K562 (cell line): Measurements from ENCODE around the gene ZNF26. TPM values are rescaled to one million over a fixed set of nuclear protein-coding genes. Genes with fewer than 3 reads are reported as not detected.

Experiments used
- ATAC-seq: fragments of 200-7000 bp; cut with Tn5 transposase; 3 replicates; pipeline ENCODE4 v1.9.1; 2020; ENCODE audit warnings: moderate library complexity
- BruUV-seq: library from RNA; stranded (reverse); fragments of 400-500 nt; replicated peaks from 2 replicates; lab custom pipeline; 2021; lab: Mats Ljungman, UMichigan
- CTCF ChIA-PET: fragments of 300-600 bp; formaldehyde crosslinking; extraction: SDS; loops from one replicate; lab custom pipeline; 2021; ENCODE audit warnings: low intra/inter-chr PET ratio; lab: Yijun Ruan, JAX
- POLR2A ChIA-PET: fragments of 300-600, 350-650 bp; sonication (Branson Sonifier 250); formaldehyde crosslinking; extraction: SDS; loops from one replicate; lab custom pipeline; 2021; ENCODE audit warnings: antibody characterized with exemption, inconsistent platforms; lab: Yijun Ruan, JAX
- DNase-seq, 4 experiments: peaks; one replicate each; pipeline versions ENCODE4 v3.0.0 to v3.0.0-alpha.2; 2011 to 2018; ENCODE audit warnings: low spot score in 3 of 4, mixed read lengths in 3 of 4; ENCODE audit errors: extremely low read depth in 1 of 4
- FAIRE-seq: peaks from 2 replicates; lab custom pipeline; 2011; peaks lifted over from hg19 to GRCh38; lab: Jason Lieb, UNC
- H2AFZ ChIP-seq: 2 replicates; pipeline ENCODE4 v1.6.0; 2011; ENCODE audit warnings: low read depth, low read length, control low read depth, inconsistent platforms
- H3K27ac ChIP-seq: fragments of 200-600 bp; 3 replicates; pipeline ENCODE4 v1.8.0; 2011; ENCODE audit warnings: low read depth, mild to moderate bottlenecking, control low read depth, inconsistent platforms, low read length, moderate library complexity, mixed read lengths; ENCODE audit errors: extremely low read depth
- H3K27me3 ChIP-seq, 2 experiments: fragments of 300-600 bp in 1 of 2; 2 replicates in 1 of 2; 3 replicates in 1 of 2; pipeline versions ENCODE4 v1.6.0 to v1.8.0; 2011; ENCODE audit warnings: inconsistent platforms in 2 of 2, low read length in 2 of 2, mild to moderate bottlenecking in 1 of 2, mixed read lengths in 1 of 2, moderate library complexity in 1 of 2; ENCODE audit not compliant: control insufficient read depth in 2 of 2, insufficient read depth in 2 of 2
- H3K36me3 ChIP-seq: fragments of 300-600 bp; 3 replicates; pipeline ENCODE4 v1.8.0; 2011; ENCODE audit warnings: mild to moderate bottlenecking, low read length, inconsistent platforms; ENCODE audit not compliant: control insufficient read depth, insufficient read depth
- H3K4me1 ChIP-seq, 2 experiments: fragments of 200-600 bp in 1 of 2; replicated peaks in 1 of 2; 2 replicates in 1 of 2; 3 replicates in 1 of 2; pipeline versions ENCODE4 v1.5.1 to v1.8.0; 2011; ENCODE audit warnings: inconsistent platforms in 2 of 2, low read length in 2 of 2, mild to moderate bottlenecking in 1 of 2, mixed read lengths in 1 of 2, moderate library complexity in 1 of 2; ENCODE audit not compliant: control insufficient read depth in 2 of 2, insufficient read depth in 2 of 2
- H3K4me2 ChIP-seq: 2 replicates; pipeline ENCODE4 v1.6.1; 2011; ENCODE audit warnings: low read length, control low read depth, inconsistent platforms, mixed read lengths; ENCODE audit not compliant: insufficient read depth
- H3K4me3 ChIP-seq: fragments of 200-600 bp; sonication (generic), shearing (Covaris generic); 2 replicates; pipeline ENCODE4 v1.5.1; 2016; ENCODE audit warnings: control low read depth, inconsistent platforms
- H3K79me2 ChIP-seq: fragments of 200-600 bp; 3 replicates; pipeline ENCODE4 v1.8.0; 2011; ENCODE audit warnings: low read length, inconsistent platforms; ENCODE audit not compliant: control insufficient read depth, insufficient read depth
- H3K9ac ChIP-seq, 2 experiments: 2 replicates each; pipeline versions ENCODE4 v1.6.0 to v1.6.1; 2011; ENCODE audit warnings: low read depth in 2 of 2, low read length in 2 of 2, control low read depth in 1 of 2, inconsistent platforms in 1 of 2, mild to moderate bottlenecking in 1 of 2, mixed read lengths in 1 of 2; ENCODE audit not compliant: insufficient read depth in 1 of 2
- H3K9me1 ChIP-seq: one replicate; pipeline ENCODE4 v1.6.0; 2011; ENCODE audit warnings: inconsistent platforms, mild to moderate bottlenecking, low read length, moderate library complexity; ENCODE audit not compliant: control insufficient read depth, insufficient read depth
- H3K9me3 ChIP-seq: replicated peaks from 2 replicates; pipeline ENCODE4 v1.5.1; 2011; ENCODE audit warnings: low read depth, low read length, inconsistent platforms; ENCODE audit not compliant: control insufficient read depth, insufficient read depth
- H4K20me1 ChIP-seq: replicated peaks from 2 replicates; pipeline ENCODE4 v1.6.1; 2011; ENCODE audit warnings: low read length, inconsistent platforms, mixed read lengths; ENCODE audit not compliant: control insufficient read depth, insufficient read depth
- BRF1 ChIP-seq: IDR thresholded peaks from 3 replicates; pipeline ENCODE4 v1.6.1; 2011; ENCODE audit warnings: borderline replicate concordance, mild to moderate bottlenecking; ENCODE audit not compliant: insufficient read length; ENCODE audit errors: extremely low read depth
- CEBPB ChIP-seq: fragments of 450-650 bp; IDR thresholded peaks from 2 replicates; pipeline ENCODE4 v1.6.1; 2016; ENCODE audit warnings: missing genetic modification characterization, missing compliant biosample characterization
- CHD1 ChIP-seq: fragments of 200-600 bp; sonication (generic); IDR thresholded peaks from one replicate; pipeline ENCODE4 v1.6.1; 2012; ENCODE audit warnings: mild to moderate bottlenecking, moderate library complexity, low read length, inconsistent platforms
- EP300 ChIP-seq: IDR thresholded peaks from 2 replicates; pipeline ENCODE4 v1.6.1; 2012; ENCODE audit warnings: low read length, improper control_type of control experiment
- FIP1L1 ChIP-seq: fragments of 200-400 bp; formaldehyde crosslinking; IDR thresholded peaks from 2 replicates; pipeline ENCODE4 v1.6.1; 2018; ENCODE audit warnings: mild to moderate bottlenecking, low read depth, low read length; ENCODE audit not compliant: poor library complexity, severe bottlenecking
- FOS ChIP-seq: IDR thresholded peaks from 3 replicates; pipeline ENCODE4 v1.6.1; 2011; ENCODE audit not compliant: insufficient read length; ENCODE audit errors: extremely low read depth
- FOXA1 ChIP-seq: fragments of 450-650 bp; IDR thresholded peaks from 2 replicates; pipeline ENCODE4 v1.6.1; 2016; ENCODE audit warnings: mild to moderate bottlenecking, borderline replicate concordance
- GATAD2A ChIP-seq: fragments of 450-650 bp; IDR thresholded peaks from 2 replicates; pipeline ENCODE4 v1.6.1; 2017
- KAT8 ChIP-seq: fragments of 450-650 bp; IDR thresholded peaks from 2 replicates; pipeline ENCODE4 v1.6.1; 2016; ENCODE audit warnings: low read depth, mild to moderate bottlenecking
- MCM2 ChIP-seq: fragments of 450-650 bp; IDR thresholded peaks from 2 replicates; pipeline ENCODE4 v1.6.1; 2017; ENCODE audit warnings: low read depth, mild to moderate bottlenecking
- MEF2A ChIP-seq: IDR thresholded peaks from 2 replicates; pipeline ENCODE4 v1.6.1; 2011; ENCODE audit warnings: low read depth, mild to moderate bottlenecking, low read length, moderate library complexity; ENCODE audit not compliant: control insufficient read depth
- NFATC3 ChIP-seq: fragments of 450-650 bp; IDR thresholded peaks from 2 replicates; pipeline ENCODE4 v1.6.1; 2017; ENCODE audit warnings: mild to moderate bottlenecking
- PHB2 ChIP-seq: fragments of 450-650 bp; IDR thresholded peaks from 2 replicates; pipeline ENCODE4 v1.6.1; 2017; ENCODE audit warnings: low read depth
- RBM25 ChIP-seq: fragments of 200-400 bp; formaldehyde crosslinking; IDR thresholded peaks from 2 replicates; pipeline ENCODE4 v1.6.1; 2018; ENCODE audit warnings: low read length, low read depth, moderate library complexity; ENCODE audit not compliant: severe bottlenecking
- SIRT6 ChIP-seq: IDR thresholded peaks from one replicate; pipeline ENCODE4 v1.6.1; 2012; ENCODE audit warnings: low read depth, mild to moderate bottlenecking, control low read depth, inconsistent platforms, low read length, moderate library complexity
- SRSF7 ChIP-seq: fragments of 200-400 bp; formaldehyde crosslinking; optimal IDR thresholded peaks from 2 replicates; pipeline ENCODE3; 2017; ENCODE audit warnings: mild to moderate bottlenecking, low read depth, low read length
- ZNF239 ChIP-seq: fragments of 250-450 bp; sonication (Bioruptor Pico); IDR thresholded peaks from 2 replicates; pipeline ENCODE4 v1.4.0; 2020; ENCODE audit warnings: mild to moderate bottlenecking
- ZNF316 ChIP-seq: fragments of 450-650 bp; IDR thresholded peaks from 2 replicates; pipeline ENCODE4 v1.6.1; 2016
- WGBS: fragments of 100-300 bp; shearing (Covaris generic); methylation state at CpG from one replicate; pipeline ENCODE4 v1.1.6; 2016; ENCODE audit warnings: low coverage, mixed read lengths; ENCODE audit not compliant: insufficient coverage; ENCODE audit errors: missing lambda C conversion rate; 5-methylcytosine and 5-hydroxymethylcytosine counted together
- in situ Hi-C: fragments of 300-500 bp; cut with MboI; formaldehyde crosslinking; loops from 4 replicates; pipeline ENCODE4 v1.15.0; 2018; ENCODE audit warnings: inconsistent platforms, mixed read lengths
- intact Hi-C: fragments of 100-400 bp; cut with micrococcal nuclease; formaldehyde crosslinking; loops from 2 replicates; pipeline ENCODE4 v1.14.2; 2022
- polyA plus RNA-seq, 8 experiments: library from polyadenylated mRNA; depleted of rRNA in 4 of 8; stranded (reverse) in 5 of 8; unstranded in 3 of 8; fragments of >200 nt; fragmentation: Nextera tagmentation in 2 of 8; fragmentation: Illumina TruSeq in 1 of 8; extraction: Ambion mirVana in 2 of 8; extraction: Trizol in 1 of 8; gene quantifications; 2 replicates each; pipeline versions ENCODE4 v1.2.1 to v1.2.3, GENCODE V29; 2011 to 2014; ENCODE audit warnings: inconsistent platforms in 1 of 8, missing spikeins in 1 of 8
- total RNA-seq, 7 experiments: library from RNA; depleted of rRNA in 6 of 7; stranded (reverse); fragments of >200 nt in 6 of 7; fragmentation: Illumina TruSeq in 2 of 7; extraction: Trizol in 2 of 7; gene quantifications; 2 replicates each; pipeline versions ENCODE4 v1.2.1 to v1.2.3, GENCODE V29; 2011 to 2021; ENCODE audit warnings: low replicate concordance in 1 of 7
- TF ChIP-seq, protein P1 (sequence below): fragments of 450-650 bp; IDR thresholded peaks from 2 replicates; pipeline ENCODE4 v1.6.1; 2017; ENCODE audit warnings: antibody characterized with exemption
- TF ChIP-seq, protein P2 (sequence below): fragments of 450-650 bp; conservative IDR thresholded peaks from 2 replicates; pipeline ENCODE4 v1.6.1; 2016; ENCODE audit warnings: missing genetic modification characterization, low read depth, mild to moderate bottlenecking, missing compliant biosample characterization, moderate library complexity
- TF ChIP-seq, protein P3 (sequence below): fragments of 250-450 bp; sonication (Bioruptor Pico); IDR thresholded peaks from 2 replicates; pipeline ENCODE4 v1.5.0; 2021

The ZNF26 gene
- total and polyA plus RNA-seq, 9 of the 15 experiments (the other 6 are each of a cell fraction or from before 2014, with no cell fraction given) = 1.2 to 14.1 (median 8.0) TPM

DNA sequence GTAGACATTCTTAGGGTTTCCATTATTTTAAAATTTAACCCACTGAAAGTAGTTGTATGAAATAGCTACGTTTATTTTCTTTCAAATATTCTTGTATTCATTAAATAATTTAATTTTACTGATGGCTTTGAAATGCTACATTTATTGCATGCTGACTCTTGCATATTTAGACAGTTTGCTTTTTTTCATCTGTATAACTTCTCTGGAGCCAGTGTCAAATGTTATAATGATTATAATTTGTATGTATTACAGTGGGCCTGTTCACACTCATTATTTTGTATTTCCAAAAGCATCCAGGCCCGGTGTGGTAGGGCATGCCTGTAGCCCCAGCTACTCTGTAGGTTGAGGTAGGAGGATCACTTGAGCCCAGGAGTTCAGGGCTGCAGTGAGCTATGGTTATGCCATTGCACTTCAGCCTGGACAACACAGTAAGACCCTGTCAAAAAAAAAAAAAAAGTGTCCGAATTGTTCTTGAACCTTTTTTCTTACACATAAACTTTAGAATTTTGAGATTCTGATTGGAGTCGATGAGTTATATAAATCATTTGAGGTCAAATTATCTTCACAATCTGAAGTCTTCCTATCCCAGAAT lies 52.0 kb downstream of the ZNF26 start (continued):
- TF ChIP-seq BRF1 (no peak), RBM25 (peak; percentile 44), ZNF316 (peak; percentile 23; the same call in 1 of the 2 replicates), FIP1L1 (no peak)

DNA sequence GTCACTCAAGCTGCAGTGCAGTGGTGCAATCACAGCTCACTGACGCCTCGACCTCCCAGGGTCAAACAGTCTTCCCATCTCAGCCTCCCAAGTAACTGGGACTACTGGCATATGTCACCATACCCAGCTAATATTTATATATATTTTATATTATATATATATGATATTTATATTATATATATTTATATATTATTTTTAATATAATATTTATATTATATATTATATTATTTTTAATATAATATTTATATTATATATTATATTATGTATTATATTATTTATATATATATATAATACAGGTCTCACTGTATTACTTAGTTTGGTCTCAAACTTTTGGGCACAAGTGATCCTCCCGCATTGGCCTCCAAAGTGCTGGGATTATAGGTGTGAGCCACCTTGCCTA lies 60.5 kb downstream of the ZNF26 start:
- no TSS peak for BruUV-seq
- ATAC-seq = no peak
- CTCF ChIA-PET = no interaction called here
- intact Hi-C loops (no loop called here), in situ Hi-C loops (no loop called here)
- Histone ChIP-seq H3K4me1 (no peaks in the 10 kb centered on the region), H3K9me3 (peaks cover 17% of the 10 kb centered on the region), H2AFZ (no peak overlapping the region), H3K27me3 (no peaks in the 10 kb centered on the region), H3K9me1 (no peaks in the 10 kb centered on the region), H3K4me3 (no peak overlapping the region), H3K9ac (no peak overlapping the region), H3K36me3 (peaks cover 59% of the 10 kb centered on the region), H3K4me2 (no peak overlapping the region), H3K27ac (no peak overlapping the region), H3K79me2 (no peaks in the 10 kb centered on the region), H4K20me1 (no peaks in the 10 kb centered on the region)
- no peak for DNase-seq
- WGBS = 96% methylated on average over 3 of the region's 3 CpGs
- no peak for FAIRE-seq
- POLR2A ChIA-PET = interaction anchor here (1.0 kb wide), 1 partner anchor 8 kb away, joined by 3 read pairs; no protein-coding TSS in a partner anchor
- TF ChIP-seq, protein P1, sequence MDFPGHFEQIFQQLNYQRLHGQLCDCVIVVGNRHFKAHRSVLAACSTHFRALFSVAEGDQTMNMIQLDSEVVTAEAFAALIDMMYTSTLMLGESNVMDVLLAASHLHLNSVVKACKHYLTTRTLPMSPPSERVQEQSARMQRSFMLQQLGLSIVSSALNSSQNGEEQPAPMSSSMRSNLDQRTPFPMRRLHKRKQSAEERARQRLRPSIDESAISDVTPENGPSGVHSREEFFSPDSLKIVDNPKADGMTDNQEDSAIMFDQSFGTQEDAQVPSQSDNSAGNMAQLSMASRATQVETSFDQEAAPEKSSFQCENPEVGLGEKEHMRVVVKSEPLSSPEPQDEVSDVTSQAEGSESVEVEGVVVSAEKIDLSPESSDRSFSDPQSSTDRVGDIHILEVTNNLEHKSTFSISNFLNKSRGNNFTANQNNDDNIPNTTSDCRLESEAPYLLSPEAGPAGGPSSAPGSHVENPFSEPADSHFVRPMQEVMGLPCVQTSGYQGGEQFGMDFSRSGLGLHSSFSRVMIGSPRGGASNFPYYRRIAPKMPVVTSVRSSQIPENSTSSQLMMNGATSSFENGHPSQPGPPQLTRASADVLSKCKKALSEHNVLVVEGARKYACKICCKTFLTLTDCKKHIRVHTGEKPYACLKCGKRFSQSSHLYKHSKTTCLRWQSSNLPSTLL = no peak
- TF ChIP-seq SIRT6 (no peak), SRSF7 (no peak), PHB2 (no peak), FOXA1 (no peak), MEF2A (no peak), GATAD2A (no peak), MCM2 (no peak), FOS (no peak), NFATC3 (no peak), CHD1 (no peak), KAT8 (no peak), ZNF239 (CRISPR knock-in tag) (no peak), CEBPB (no peak), EP300 (no peak)
- TF ChIP-seq, protein P2, sequence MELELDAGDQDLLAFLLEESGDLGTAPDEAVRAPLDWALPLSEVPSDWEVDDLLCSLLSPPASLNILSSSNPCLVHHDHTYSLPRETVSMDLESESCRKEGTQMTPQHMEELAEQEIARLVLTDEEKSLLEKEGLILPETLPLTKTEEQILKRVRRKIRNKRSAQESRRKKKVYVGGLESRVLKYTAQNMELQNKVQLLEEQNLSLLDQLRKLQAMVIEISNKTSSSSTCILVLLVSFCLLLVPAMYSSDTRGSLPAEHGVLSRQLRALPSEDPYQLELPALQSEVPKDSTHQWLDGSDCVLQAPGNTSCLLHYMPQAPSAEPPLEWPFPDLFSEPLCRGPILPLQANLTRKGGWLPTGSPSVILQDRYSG (tag) = no peak
- TF ChIP-seq, protein P3, sequence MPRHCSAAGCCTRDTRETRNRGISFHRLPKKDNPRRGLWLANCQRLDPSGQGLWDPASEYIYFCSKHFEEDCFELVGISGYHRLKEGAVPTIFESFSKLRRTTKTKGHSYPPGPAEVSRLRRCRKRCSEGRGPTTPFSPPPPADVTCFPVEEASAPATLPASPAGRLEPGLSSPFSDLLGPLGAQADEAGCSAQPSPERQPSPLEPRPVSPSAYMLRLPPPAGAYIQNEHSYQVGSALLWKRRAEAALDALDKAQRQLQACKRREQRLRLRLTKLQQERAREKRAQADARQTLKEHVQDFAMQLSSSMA (CRISPR knock-in tag) = no peak
